HFF-Myc (cell line): ENCODE results near the gene NARS2.

Experiments used
- DNase-seq: peaks from one replicate; pipeline ENCODE4 v3.0.0-alpha.2; 2011; ENCODE audit warnings: low read depth; ENCODE audit errors: extremely low read depth
- H3K4me3 ChIP-seq: replicated peaks from 2 replicates; pipeline ENCODE4 v1.5.1; 2011; ENCODE audit warnings: low read depth, mild to moderate bottlenecking, control low read depth, low read length
- CTCF ChIP-seq: IDR thresholded peaks from 2 replicates; pipeline ENCODE4 v1.5.1; 2012; ENCODE audit warnings: mild to moderate bottlenecking, low read depth, low read length, control low read depth; ENCODE audit errors: missing control alignments

Gene NARS2

DNA sequence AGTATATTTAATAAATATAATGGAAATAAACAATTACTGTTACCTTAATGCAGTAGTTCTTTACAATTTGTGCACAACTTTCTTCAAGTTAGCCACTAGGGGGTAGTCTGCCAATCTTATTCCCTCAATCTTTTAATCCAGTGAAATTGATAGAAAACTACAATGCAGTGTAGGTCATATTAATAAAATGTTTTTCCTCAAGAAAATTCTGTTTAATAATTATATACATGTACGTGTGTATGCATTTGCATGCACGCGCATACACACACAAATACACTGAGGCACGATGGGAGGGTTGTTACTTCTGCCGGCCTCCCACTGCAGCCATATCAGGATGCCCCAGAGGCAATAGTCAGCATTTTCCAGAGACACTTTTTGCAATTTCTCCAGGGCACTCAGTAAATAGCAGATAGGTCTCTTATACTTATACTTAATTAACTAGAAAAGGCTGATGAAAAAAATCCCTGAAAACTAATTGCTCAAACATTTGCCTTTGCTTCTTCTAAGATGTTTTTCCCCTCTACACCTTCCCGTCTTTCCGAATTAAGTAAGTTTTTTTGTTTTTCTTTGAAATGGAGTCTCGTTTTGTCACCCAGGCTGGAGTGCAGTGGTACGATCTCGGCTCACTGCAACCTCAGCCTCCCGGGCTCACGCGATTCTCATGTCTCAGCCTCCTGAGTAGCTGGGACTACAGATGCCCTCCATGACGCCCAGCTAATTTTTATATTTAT lies 160.2 kb downstream of the NARS2 start:
- no peak for DNase-seq
- TF ChIP-seq CTCF: peak; percentile 54
- H3K4me3 ChIP-seq: no peak overlapping the region

DNA sequence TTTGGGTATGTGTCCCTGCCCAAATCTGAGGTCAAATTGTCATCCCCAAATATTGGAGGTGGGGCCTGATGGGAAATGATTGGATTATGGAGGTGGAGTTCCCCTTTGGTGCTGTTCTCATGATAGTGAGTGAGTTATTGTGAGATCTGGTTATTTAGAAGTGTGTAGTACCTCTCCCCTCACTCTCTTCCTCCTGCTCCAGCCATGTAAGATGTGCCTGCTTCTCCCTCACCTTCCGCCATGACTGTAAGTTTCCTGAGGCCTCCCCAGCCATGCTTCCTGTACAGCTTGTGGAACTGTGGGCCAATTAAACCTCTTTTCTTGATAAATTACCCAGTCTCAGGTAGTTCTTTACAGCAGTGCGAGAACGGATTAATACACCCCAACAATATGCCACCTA lies 166.0 kb downstream of the NARS2 start:
- no peak for DNase-seq
- TF ChIP-seq CTCF: no peak
- H3K4me3 ChIP-seq: no peak overlapping the region

DNA sequence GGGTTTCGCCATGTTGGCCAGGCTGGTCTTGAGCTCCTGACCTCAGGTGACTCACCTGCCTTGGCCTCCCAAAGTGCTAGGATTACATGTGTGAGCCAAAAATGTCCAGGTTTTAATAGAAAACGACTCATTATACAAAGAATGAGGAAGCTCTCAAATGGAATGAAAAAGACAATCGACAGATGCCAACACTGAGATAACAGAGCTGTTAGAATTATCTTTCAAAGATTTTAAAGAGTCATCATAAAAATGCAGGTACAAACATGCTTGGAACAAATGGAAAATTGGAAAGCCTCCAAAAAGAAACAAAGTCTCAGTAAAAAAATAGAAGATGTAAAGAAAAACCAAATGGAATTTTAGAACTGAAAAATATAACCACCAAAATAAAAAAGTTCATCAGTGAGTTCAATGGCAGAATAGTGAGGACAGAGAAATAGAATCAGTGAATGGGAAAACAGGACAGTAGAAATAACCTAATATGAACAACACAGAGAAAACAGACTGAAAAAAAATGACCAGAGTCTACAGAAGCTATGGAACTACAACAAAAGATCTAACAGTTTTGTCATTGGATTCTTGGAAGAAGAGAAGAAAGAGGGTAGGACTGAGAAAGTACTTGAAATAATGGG lies 168.0 kb downstream of the NARS2 start:
- no peak for DNase-seq
- no peak overlapping the region for H3K4me3 ChIP-seq
- no peak for TF ChIP-seq CTCF

DNA sequence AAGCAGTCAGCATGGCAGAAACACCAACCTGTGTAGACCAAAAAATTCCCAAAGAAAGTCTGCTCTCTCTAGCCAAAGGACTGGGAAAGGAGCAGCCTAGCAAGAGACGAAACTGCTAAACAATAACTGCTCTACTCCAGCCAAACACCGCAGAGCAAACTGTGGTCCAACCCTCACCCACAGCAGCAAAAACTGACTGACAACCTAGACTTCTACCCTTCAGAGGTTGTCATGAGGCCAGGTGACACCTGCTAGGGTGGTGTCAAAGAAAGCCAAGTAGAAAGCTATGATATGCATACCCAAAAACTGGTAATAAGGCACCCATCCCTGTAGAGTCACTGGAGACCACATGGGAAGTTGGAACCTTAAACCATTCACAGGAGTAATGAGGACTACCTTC lies 168.9 kb downstream of the NARS2 start:
- H3K4me3 ChIP-seq: no peak overlapping the region
- no peak for TF ChIP-seq CTCF
- DNase-seq: no peak

GRCh38 chr11:78403781-78404180 lies 170.9 kb downstream of the NARS2 start:
- TF ChIP-seq CTCF: no peak
- no peak overlapping the region for H3K4me3 ChIP-seq
- DNase-seq: no peak

- TF ChIP-seq CTCF: no peak
- H3K4me3 ChIP-seq: no peak overlapping the region
- DNase-seq: no peak
Measured at GRCh38 chr11:78402847-78403246, 171.8 kb downstream of the NARS2 start.
